ENCODE measurements around the gene CDON. TPM values are rescaled to one million over a fixed set of nuclear protein-coding genes. Genes with fewer than 3 reads are reported as not detected.
A peak's percentile ranks its signal among the peaks of the same experiment; 100 is the strongest.

The CDON gene
- total and polyA plus RNA-seq, 2 of the 13 experiments (the other 11 are each of a cell fraction or from before 2014, with no cell fraction given) = 9.6 to 12.8 TPM

DNA sequence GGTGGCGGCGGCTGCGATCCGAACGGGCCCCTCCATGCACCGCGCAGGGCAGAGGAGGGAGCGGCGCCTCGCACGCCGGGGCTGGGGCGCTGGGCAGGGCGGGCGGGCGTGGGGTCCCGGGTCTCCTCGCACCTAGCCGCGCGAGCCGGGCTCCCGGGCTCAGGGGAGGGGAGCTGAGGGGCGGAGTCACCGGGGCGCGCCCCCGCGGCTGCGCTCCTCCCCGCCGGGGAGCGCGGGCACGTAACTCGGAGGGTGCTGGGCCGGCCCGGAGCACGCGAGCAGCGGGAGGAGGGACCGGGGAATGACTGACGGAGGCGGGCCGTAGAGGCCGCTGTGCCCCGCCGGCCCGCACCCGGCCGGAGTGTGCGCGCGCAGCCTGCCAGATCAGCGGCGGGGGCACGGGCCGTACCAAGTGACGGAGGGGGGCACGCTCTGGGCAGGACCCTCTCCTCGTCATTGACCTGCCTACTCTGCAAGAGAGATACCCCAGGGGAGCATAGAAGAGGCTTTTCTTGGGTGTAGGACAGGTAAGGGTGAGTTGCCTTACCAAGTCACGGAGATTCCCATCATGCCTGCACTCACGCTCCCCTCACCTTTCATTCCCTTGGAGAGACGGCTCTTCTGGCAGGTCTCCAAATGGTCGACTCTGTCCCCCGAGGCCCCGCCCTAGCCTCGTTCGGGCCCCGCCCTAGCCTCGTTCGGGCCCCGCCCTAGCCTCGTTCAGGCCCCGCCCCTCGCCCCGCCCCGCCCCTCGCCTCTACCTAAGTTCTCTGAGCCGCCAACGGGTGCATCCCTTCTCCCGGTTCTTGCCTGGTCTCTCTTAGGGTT is at the start of gene CDON (continued):
- no peak for TF ChIP-seq TEAD3 (CRISPR knock-in tag; optimal IDR thresholded peaks at IDR 0.05; ENCODE audit: borderline replicate concordance)
- TF ChIP-seq, protein P1, sequence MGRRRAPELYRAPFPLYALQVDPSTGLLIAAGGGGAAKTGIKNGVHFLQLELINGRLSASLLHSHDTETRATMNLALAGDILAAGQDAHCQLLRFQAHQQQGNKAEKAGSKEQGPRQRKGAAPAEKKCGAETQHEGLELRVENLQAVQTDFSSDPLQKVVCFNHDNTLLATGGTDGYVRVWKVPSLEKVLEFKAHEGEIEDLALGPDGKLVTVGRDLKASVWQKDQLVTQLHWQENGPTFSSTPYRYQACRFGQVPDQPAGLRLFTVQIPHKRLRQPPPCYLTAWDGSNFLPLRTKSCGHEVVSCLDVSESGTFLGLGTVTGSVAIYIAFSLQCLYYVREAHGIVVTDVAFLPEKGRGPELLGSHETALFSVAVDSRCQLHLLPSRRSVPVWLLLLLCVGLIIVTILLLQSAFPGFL (CRISPR knock-in tag; IDR thresholded peaks at IDR 0.05) = no peak
- TF ChIP-seq, protein P2, sequence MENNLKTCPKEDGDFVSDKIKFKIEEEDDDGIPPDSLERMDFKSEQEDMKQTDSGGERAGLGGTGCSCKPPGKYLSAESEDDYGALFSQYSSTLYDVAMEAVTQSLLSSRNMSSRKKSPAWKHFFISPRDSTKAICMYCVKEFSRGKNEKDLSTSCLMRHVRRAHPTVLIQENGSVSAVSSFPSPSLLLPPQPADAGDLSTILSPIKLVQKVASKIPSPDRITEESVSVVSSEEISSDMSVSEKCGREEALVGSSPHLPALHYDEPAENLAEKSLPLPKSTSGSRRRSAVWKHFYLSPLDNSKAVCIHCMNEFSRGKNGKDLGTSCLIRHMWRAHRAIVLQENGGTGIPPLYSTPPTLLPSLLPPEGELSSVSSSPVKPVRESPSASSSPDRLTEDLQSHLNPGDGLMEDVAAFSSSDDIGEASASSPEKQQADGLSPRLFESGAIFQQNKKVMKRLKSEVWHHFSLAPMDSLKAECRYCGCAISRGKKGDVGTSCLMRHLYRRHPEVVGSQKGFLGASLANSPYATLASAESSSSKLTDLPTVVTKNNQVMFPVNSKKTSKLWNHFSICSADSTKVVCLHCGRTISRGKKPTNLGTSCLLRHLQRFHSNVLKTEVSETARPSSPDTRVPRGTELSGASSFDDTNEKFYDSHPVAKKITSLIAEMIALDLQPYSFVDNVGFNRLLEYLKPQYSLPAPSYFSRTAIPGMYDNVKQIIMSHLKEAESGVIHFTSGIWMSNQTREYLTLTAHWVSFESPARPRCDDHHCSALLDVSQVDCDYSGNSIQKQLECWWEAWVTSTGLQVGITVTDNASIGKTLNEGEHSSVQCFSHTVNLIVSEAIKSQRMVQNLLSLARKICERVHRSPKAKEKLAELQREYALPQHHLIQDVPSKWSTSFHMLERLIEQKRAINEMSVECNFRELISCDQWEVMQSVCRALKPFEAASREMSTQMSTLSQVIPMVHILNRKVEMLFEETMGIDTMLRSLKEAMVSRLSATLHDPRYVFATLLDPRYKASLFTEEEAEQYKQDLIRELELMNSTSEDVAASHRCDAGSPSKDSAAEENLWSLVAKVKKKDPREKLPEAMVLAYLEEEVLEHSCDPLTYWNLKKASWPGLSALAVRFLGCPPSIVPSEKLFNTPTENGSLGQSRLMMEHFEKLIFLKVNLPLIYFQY (CRISPR knock-in tag; IDR thresholded peaks at IDR 0.05; ENCODE audit: borderline replicate concordance) = peak; percentile 89
- peak; percentile 67; the same call in 1 of the 2 replicates for TF ChIP-seq KAT8 (CRISPR knock-in tag; IDR thresholded peaks at IDR 0.05)
- TF ChIP-seq, protein P3, sequence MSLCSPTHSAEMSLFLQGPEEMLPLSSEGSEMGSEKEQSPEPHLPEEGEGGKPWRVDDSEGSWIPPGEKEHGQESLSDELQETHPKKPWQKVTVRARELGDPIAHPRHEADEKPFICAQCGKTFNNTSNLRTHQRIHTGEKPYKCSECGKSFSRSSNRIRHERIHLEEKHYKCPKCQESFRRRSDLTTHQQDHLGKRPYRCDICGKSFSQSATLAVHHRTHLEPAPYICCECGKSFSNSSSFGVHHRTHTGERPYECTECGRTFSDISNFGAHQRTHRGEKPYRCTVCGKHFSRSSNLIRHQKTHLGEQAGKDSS (CRISPR knock-in tag; IDR thresholded peaks at IDR 0.05; ENCODE audit: borderline replicate concordance, low read depth) = no peak
- peak; percentile 42 for TF ChIP-seq SPEN (CRISPR knock-in tag; IDR thresholded peaks at IDR 0.05; ENCODE audit: low read depth)
- no peak for TF ChIP-seq NFE2 (CRISPR knock-in tag; IDR thresholded peaks at IDR 0.05)
- no peak for TF ChIP-seq MTA3 (CRISPR knock-in tag; IDR thresholded peaks at IDR 0.05)
- no peak for TF ChIP-seq ZNF121 (CRISPR knock-in tag; IDR thresholded peaks at IDR 0.05)
- TF ChIP-seq, protein P4, sequence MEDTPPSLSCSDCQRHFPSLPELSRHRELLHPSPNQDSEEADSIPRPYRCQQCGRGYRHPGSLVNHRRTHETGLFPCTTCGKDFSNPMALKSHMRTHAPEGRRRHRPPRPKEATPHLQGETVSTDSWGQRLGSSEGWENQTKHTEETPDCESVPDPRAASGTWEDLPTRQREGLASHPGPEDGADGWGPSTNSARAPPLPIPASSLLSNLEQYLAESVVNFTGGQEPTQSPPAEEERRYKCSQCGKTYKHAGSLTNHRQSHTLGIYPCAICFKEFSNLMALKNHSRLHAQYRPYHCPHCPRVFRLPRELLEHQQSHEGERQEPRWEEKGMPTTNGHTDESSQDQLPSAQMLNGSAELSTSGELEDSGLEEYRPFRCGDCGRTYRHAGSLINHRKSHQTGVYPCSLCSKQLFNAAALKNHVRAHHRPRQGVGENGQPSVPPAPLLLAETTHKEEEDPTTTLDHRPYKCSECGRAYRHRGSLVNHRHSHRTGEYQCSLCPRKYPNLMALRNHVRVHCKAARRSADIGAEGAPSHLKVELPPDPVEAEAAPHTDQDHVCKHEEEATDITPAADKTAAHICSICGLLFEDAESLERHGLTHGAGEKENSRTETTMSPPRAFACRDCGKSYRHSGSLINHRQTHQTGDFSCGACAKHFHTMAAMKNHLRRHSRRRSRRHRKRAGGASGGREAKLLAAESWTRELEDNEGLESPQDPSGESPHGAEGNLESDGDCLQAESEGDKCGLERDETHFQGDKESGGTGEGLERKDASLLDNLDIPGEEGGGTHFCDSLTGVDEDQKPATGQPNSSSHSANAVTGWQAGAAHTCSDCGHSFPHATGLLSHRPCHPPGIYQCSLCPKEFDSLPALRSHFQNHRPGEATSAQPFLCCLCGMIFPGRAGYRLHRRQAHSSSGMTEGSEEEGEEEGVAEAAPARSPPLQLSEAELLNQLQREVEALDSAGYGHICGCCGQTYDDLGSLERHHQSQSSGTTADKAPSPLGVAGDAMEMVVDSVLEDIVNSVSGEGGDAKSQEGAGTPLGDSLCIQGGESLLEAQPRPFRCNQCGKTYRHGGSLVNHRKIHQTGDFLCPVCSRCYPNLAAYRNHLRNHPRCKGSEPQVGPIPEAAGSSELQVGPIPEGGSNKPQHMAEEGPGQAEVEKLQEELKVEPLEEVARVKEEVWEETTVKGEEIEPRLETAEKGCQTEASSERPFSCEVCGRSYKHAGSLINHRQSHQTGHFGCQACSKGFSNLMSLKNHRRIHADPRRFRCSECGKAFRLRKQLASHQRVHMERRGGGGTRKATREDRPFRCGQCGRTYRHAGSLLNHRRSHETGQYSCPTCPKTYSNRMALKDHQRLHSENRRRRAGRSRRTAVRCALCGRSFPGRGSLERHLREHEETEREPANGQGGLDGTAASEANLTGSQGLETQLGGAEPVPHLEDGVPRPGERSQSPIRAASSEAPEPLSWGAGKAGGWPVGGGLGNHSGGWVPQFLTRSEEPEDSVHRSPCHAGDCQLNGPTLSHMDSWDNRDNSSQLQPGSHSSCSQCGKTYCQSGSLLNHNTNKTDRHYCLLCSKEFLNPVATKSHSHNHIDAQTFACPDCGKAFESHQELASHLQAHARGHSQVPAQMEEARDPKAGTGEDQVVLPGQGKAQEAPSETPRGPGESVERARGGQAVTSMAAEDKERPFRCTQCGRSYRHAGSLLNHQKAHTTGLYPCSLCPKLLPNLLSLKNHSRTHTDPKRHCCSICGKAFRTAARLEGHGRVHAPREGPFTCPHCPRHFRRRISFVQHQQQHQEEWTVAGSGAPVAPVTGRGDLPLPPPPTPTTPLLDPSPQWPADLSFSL (CRISPR knock-in tag; IDR thresholded peaks at IDR 0.05) = no peak
- no peak for TF ChIP-seq SIN3B (IDR thresholded peaks at IDR 0.05; ENCODE audit: low read length)
- no peak for TF ChIP-seq NR3C1 (CRISPR knock-in tag; IDR thresholded peaks at IDR 0.05)

Measured in HepG2 (cell line).